IPS-18c (cell line): ENCODE results near the gene CA9.

Experiments used
- H3K4me3 ChIP-seq: 2 replicates; pipeline ENCODE4 v1.7.0; 2013; ENCODE audit warnings: low read depth, mild to moderate bottlenecking, low read length, moderate library complexity; ENCODE audit not compliant: insufficient read depth
- H3K9me3 ChIP-seq: one replicate; pipeline ENCODE4 v1.6.1; 2013; ENCODE audit warnings: mild to moderate bottlenecking, low read length, moderate library complexity; ENCODE audit not compliant: control insufficient read depth, insufficient read depth

CA9 gene

GRCh38 chr9:35718721-35719511 lies 45.2 kb downstream of the CA9 start:
- Histone ChIP-seq H3K9me3 (no peaks in the 10 kb centered on the region), H3K4me3 (no peak overlapping the region)

- no peak overlapping the region for H3K4me3 ChIP-seq
- H3K9me3 ChIP-seq: no peaks in the 10 kb centered on the region
These were observed 45.8 kb downstream of the CA9 start for GRCh38 chr9:35719546-35719945.

- H3K4me3 ChIP-seq: no peak overlapping the region
- no peaks in the 10 kb centered on the region for H3K9me3 ChIP-seq
These were observed 49.7 kb downstream of the CA9 start for GRCh38 chr9:35723426-35723825.

- Histone ChIP-seq H3K4me3 (no peak overlapping the region), H3K9me3 (no peaks in the 10 kb centered on the region)
These were observed 50.2 kb downstream of the CA9 start for GRCh38 chr9:35723908-35724307.

GRCh38 chr9:35725362-35725761 lies 51.6 kb downstream of the CA9 start:
- Histone ChIP-seq H3K9me3 (no peaks in the 10 kb centered on the region), H3K4me3 (no peak overlapping the region)

- Histone ChIP-seq H3K9me3 (no peaks in the 10 kb centered on the region), H3K4me3 (no peak overlapping the region)
These were observed 53.2 kb downstream of the CA9 start for GRCh38 chr9:35726931-35727330.

- peak overlapping the region; percentile 46; the same call in 1 of the 2 replicates for H3K4me3 ChIP-seq
- no peaks in the 10 kb centered on the region for H3K9me3 ChIP-seq
These were observed 53.9 kb downstream of the CA9 start for GRCh38 chr9:35727676-35728040.

GRCh38 chr9:35728041-35728971 lies 54.6 kb downstream of the CA9 start:
- H3K9me3 ChIP-seq: no peaks in the 10 kb centered on the region
- H3K4me3 ChIP-seq: peak overlapping the region; percentile 46

GRCh38 chr9:35729101-35729500 lies 55.4 kb downstream of the CA9 start:
- H3K4me3 ChIP-seq: no peak overlapping the region

GRCh38 chr9:35729700-35730485 lies 56.2 kb downstream of the CA9 start:
- no peaks in the 10 kb centered on the region for H3K9me3 ChIP-seq
- peak overlapping the region; percentile 12 for H3K4me3 ChIP-seq

More at GRCh38 chr9:35729101-35729500, 55.4 kb downstream of the CA9 start:
- H3K9me3 ChIP-seq: no peaks in the 10 kb centered on the region

- Histone ChIP-seq H3K4me3 (peak overlapping the region; percentile 90; the same call in 1 of the 2 replicates), H3K9me3 (no peaks in the 10 kb centered on the region)
These were observed 56.7 kb downstream of the CA9 start for GRCh38 chr9:35730486-35730854.
